DMS 273 treated with DMSO at 0.1 percent for 48 hours (cell line): ENCODE results near the gene GPC6.
A peak's percentile ranks its signal among the peaks of the same experiment; 100 is the strongest.
"Not testable (repeated sequence)": the region's sequence is repeated elsewhere in the genome, so short reads cannot be mapped to it uniquely, and the experiment has no call there.

Experiments
- DNase-seq: peaks from one replicate; lab custom pipeline; 2025; lab: John Stamatoyannopoulos, UW

GPC6 gene

DNA sequence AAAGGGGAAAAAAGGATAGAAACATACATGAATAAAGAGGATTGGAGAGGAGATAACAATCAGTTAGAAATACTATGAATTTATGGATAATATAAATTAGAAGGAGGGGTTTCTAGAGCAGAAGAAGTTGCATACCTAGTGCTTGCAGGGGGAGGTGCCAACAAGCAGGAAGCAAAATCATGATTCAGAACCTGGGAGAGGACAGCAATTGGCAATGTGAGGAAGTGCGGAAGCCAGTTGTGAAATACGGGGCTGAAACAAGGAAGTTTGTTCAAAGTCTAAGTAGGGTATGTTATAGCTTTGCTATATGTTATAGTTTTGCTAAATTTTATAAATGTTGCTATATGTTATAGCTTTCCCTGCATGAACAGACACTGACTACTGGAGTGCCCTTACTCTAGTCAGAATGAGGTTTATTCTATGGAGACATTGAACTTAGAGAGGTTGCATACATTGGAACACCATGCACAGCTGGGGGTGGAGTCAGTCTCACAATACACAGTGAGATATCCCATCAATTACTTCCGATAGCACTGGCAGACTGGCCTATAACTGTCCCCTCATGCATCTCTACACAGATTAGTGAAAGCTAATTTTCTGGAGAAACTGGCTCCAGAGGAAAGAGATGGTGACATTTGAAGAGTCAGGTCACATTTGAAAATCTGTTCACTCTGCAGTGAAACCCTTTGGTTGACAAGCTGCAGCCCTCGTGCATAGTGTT, 92.1 kb downstream of the GPC6 start:
- DNase-seq, result no peak

DNA sequence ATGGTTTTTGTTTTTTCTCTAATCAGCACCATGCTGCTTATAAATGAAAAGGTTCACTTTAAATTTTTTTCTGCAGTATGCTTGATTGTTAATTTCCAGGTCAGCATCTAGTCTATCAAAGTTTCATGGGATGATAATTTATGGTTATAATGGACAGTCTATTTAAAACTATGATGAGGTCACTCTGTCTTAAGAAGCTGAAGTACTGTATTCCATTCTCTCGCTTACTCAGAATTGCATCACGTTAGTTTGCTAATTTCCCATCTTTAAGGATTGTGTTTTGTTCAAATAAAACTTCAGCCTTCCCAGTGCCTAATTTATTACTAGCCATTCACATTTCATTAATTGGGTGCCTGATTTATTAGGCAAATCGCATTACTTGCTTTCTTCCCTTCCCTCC, 94.3 kb downstream of the GPC6 start:
- DNase-seq, result no peak

DNA sequence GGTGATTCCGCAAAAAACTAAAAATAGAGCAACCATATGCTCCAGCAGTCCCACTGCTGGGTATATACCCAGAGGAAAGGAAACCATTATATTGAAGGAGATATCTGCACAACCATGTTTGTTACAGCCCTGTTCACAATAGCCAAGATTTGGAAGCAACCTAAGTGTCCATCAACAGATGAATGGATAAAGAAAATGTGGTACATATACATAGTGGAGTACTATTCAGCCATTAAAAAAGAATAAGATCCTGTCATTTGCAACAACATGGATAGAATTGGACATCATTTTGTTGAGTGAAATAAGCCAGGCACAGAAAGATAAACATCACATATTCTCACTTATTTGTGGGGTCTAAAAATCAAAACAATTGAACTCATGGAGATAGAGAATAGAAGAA, 97.3 kb downstream of the GPC6 start:
- not testable (repeated sequence) for DNase-seq

DNA sequence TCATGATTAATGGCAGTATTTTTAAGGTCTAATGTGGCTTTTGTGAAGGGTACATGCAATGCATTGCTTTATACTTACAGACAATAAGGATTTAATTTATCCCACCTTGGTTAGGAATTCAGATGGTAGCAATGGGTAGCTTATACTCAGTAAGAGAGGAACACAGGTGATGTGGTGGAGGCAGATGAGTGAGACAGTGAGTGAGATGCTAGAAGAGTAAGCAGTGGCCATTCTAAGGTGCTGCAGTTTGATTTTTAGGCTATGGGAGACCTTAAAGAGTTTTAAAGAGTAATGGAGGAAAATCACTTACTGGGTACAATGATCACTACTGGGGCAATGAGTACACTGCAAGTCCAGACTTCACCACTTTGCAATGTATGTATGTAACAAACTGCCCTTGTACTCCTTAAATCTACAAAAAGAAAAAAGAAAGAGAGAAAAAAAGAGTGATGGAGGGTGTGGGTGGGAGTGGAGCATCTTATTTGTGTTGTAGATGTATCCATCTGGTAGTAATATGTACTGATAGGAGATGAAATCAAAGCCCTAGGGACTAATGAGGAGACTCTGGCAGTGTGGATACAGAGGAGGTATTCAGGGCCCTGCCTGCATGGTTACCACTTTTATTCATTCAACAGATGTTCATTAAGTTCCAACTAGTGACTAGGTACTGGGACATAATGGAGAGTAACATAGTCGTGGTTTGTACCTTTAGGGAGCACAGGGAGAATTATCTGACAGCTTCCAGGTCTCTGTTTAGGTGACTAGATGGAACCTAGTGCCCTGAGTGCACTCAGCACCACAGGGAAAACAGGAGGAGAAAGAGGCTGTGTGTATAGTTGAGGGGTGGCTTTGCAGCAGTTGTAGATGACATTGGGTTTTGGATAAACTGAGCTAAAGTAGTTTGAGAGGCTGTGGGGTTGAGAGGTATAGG, 99.0 kb downstream of the GPC6 start:
- DNase-seq, result no peak

DNA sequence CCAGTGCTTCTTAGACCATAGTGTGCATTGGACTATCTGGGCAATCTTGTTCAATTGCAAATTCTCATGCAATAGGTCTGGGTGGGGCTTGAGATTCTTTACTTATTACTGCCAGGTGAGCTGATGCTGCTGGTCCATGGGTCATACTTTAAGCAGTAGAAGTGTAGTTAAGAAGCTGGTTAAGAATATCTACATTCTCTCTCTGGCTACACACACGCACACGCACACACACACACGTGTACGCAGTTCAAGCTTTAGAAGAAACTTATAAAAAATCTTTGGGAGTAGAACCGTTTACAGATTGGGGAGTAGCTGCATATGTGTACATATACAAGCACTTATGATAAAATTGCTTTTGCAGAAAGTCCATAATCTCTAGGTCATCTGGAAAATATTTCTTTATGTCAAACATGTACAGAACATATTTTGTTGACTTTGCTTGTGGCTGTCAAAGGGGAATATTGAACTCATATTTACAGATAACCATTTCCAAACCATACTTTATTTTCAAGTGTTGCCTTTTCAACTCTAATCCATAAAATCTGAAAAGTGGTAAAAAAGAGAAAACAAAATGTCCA, 99.7 kb downstream of the GPC6 start:
- no peak for DNase-seq

DNA sequence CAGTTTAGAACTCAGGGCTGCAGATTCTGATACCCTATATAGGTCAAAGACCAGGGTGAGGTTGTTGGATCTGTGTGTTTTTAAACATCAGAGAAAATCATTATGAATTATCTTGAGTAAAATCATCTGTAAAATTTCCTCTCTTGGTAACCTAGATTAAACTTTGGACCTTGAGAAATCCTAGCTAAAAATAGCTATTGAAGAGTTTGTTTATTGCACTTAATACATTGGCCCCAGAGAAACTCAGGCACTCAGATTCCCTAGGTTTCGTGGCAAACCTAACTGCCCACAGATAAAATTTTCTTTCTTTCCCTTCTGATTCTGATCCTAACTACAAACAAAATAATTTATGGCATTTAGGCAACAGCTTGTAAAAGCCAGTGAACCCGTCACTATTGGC, 102.3 kb downstream of the GPC6 start:
- DNase-seq, result no peak

DNA sequence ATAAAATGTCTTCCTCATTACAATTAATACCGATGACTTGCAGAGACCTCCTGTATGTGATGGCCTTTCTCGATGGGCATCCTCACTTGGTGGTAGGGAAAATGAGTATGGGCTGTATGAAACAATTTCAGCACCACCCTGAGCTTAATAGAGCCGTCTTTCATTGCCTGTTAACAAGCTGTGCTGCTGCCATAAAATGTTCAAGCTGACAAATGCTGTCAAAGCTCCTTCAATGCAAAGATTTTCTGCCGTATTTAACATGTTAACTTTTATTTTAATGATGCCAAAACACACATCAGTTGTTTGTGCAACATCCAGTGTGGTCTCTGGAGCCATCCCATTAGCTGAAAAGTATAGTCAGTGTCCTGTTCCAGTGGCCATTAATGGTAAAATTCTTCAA, 110.1 kb downstream of the GPC6 start:
- no peak for DNase-seq

DNA sequence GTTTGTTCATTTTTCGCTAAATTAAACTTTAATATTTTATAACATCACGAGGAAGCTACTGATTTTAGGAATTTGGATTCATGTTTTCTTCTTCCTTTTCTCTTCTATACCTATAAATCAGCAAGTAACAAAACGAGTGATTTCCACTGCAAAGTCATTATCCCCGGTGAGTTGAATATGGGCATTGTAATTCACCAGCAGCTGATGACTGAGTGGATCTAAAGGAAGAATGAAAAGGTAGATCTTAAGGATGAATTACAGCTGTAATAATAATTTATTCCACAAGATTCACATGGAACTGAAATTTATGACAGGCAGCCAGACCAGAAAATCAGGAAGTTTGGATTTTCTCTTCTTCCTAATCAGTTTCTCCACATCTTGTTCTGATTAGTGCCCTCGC, 111.4 kb downstream of the GPC6 start:
- no peak for DNase-seq

DNA sequence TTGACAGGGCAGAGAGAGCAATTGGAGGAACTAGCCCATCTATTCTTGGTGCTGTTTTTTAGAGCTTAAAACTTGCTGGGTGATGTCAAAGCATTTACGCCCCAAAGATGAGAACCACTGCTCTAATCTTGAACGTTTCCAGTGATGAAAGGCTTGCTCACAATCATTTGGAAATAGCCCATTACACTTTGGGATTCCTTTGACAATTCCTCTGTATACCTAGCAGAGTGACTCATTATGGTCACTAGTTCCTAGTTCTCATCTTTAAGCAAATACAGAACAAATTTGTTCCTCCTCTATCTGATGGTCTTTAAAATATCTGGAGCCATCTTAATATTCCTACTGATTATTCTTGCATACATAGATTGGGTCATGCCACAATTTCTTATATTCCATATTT, 112.3 kb downstream of the GPC6 start:
- DNase-seq, result no peak

DNA sequence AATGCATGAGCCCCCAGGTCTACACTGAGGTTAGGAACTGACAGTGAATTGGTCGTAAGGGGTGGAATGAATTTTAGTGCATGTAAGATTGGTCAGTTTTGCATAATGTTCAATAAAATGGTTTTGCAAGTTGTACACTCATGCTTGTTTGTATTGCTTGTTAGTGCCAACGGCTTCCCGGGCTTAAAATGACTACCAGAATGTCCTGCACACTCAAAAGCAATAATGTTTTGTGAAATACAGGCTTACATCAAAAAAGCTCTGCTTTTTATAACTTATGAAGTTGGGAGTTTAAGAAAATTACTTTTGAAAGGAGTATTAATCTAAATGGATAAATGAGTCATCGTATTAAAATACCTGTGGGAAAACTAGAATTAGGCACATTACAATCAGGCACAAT, 112.9 kb downstream of the GPC6 start:
- no peak for DNase-seq

DNA sequence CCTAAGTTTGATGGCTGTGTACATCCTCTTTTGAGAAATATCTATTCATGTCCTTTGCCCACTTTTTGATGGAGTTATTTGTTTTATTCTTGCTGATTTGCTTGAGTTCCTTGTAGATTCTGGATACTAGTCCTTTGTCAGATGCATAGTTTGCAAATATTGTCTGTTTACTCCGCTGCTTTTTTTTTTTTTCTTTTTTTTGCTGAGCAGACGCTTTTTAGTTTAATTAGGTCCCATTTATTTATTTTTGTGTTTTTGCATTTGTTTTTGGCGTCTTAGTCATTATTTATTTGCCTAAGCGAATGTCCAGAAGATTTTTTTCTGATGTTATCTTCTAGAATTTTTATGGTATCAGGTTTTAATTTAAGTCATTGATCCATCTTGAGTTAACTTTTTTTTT, 114.9 kb downstream of the GPC6 start:
- no peak for DNase-seq

DNA sequence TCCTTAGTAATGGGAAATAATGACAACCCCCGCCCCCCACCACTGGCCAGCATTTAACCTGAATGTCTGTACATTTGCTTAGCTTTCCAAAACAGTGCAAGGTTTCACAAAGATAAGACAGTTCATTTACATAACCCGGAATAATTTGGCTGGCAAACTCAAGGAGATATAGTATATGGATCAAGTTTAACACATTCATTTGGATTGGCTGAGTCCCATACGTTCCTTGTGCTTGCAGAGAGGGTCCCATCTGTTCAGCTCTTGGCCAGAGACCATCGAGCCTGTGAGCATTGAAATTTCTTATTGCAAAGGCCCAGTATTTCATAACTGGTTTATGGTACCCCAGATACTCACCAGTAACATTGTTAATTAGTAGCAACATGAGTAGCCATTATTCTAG, 116.5 kb downstream of the GPC6 start:
- peak; percentile 85 for DNase-seq

DNA sequence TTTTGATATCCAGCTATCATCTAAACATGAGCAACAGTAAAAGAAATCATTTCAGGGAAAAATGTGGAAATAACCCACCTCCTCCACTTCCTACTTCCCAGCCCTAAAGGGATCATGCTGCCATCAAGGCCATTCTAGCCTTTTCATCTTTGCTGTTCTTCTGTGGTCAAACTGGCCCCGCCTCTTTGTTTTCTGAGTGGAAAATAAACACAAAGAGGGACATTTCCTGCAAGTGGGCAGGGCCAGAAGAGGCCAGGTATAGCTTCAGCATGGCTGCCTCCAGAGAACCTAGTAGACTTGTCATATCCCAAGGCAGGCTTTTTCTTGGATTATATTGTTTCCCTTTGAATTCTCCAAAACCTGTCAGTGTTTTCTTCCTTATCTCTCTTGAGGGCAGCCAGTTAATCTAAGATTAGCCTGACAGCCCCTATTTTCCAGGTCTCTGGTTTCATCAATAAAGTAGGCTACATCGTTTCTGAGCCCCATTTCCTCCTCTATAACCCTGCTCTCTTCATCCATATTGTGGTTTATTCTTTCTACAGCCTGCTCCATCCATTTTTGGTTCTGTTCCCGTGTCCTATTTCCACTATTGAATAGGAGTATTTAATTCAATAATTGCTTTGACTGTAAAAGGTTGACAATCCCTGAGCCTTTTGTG, 117.6 kb downstream of the GPC6 start:
- no peak for DNase-seq

DNA sequence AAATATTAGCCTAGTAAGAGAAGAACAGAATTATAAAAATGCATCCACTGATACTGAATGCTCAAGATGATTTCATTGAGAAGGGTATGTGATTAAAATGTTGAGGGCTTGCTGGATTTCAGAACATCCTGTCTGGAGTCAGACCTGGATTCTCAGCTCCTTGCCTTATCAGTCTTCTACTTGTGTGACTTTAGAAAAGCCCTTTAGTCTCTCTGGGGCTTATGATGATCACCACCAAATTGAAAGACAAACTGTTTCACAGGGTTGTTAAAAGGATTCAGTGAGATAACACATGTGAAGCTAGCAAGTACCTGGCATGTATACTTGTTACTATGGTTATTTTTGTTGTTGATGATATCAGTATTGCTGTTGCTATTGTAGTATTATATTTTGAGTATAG, 118.4 kb downstream of the GPC6 start:
- no peak for DNase-seq

DNA sequence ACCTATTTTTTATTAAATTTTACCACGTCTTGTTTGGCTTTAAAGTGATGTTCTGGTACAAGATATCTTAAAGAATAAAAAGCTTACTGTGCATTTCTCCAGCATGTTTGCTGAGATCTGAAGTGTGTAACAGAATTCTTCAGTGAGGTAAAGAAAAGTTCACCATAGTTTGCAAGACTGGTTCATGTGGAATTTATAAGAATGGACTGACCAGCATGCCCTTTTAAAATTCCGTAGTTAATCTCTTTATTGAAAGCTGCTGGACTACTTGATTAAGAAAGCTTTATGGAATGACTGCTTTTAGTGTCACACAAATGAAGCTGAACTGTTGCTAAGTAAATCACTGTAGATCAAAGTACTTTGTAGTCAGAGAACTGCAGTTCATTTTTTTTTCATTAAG, 119.2 kb downstream of the GPC6 start:
- no peak for DNase-seq

DNA sequence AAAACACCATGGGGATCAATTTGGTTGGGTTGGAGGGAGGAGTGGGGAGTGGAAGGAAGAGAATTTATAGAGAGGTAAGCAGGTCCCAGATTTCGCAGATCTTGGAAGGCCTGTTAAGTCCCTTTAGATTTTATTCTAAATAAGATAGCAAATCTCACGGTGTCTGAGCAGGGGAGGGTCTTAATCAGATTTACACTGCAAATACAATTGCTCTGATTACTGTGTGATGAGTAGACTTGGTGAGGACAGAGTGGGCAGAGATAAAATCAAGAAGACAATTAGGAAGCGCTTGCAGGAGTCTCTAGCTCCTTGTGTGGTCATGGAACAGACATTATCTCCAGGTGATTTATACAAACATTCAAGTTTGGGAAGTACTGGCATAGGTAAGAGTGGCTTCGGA, 126.0 kb downstream of the GPC6 start:
- DNase-seq, result no peak

DNA sequence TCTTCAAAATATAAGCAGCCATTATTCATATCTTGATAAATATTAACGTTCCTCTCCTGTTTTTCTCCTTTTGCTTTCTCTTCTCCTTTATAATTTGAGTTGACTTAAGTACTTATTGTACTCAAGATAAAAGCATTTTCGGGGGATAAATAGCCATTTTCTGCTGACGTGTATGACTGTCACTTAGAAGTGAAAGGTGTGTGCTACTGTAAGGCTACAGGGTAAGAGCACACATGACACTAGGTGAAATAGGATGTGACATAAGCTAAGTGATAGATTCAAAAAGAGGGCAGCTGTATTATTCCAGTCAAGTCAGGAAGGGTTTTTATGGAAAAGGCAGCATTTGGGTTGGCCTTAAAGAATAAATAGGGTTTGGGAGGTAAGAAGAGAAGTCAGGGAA, 128.5 kb downstream of the GPC6 start:
- no peak for DNase-seq

DNA sequence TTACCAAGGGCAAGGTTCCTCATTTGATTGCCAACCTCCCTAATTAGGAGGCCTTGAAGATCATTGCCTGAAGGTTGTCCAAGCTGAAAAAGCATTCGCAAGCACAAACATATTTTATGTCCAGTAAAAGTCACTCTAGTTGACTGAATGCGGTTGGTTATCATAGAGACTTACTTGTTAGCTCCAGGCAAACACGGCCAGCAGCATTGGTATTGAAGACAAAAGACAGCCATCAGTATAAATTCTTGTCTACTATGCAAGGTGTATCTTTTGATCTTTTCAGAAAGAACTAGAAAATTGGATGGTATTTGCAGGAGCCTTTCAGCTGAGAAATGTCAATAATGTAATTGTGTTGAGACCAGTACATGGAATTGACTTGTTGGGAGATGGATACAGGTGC, 129.9 kb downstream of the GPC6 start:
- DNase-seq, result no peak

DNA sequence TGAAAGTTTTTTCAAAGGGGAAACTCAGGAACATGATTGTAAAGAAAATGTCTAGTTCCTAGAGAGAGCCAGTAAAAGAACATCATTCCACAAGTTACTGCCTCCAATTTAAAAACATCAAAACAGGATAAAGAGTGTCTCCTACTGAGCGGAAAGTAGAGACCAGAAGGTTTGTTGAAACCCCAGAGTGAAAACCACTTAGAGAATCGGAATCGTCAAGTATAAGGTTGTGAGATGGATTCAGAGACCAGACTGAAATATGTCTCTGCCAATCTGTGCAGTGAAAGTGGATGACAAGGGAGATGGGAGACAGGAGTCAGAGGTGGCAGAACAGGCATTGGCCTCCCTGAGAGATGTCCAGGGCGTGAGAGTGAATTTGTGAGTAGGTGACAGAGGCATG, 133.4 kb downstream of the GPC6 start:
- no peak for DNase-seq

DNA sequence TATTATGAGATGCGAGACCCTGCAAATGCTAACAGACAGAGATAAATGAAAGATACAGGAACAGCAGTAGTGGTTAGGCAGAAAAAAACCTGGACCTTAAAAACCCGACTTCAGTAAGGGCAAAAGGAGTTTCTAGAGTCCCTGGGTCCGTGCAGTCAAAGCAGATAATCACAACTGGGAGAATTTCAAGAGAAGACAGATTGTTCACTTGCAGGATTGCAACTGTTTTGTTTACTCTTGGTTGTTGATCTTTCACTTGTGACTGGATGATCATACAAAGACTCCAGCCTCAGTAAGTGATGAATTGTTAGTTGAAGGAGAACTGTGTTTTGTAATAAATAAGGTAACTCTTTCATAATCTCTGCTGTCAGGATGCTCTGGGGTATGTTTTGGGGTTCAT, 135.1 kb downstream of the GPC6 start:
- no peak for DNase-seq

DNA sequence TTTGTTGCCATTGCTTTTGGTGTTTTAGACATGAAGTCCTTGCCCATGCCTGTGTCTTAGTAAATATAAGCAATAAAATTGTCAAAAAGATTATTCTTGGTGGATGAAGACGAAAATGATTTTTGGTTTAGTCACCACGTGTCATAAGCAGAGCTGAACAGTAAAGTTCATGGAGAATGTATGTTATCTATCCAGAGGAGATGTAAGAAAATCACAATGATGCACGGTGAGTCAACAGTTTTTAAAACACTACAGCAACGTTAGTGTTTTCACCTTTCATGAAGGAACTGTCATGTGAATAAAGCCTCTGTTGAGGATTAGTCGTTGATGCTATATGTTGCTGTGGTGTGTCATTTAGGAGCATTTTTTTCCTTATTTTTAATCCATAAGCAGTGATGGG, 137.6 kb downstream of the GPC6 start:
- DNase-seq, result no peak

DNA sequence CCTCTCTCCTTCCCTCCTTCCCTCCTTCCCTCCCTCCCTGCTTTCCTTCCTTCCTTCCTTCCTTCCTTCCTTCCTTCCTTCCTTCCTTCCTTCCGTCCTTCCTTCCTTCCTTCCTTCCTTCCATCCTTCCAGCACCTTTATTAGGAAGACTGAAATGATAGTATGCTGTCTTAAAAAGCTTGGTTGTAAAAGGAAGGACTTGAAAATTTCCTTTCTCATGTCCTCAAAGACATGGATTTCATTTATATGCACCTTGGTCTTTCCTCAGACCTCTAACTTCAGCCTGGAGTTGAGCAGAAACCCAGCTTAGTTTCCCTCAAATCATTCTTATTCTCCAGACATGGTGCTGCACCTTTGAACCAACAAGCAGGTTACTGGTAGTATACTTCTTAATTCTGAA, 141.7 kb downstream of the GPC6 start:
- no peak for DNase-seq

DNA sequence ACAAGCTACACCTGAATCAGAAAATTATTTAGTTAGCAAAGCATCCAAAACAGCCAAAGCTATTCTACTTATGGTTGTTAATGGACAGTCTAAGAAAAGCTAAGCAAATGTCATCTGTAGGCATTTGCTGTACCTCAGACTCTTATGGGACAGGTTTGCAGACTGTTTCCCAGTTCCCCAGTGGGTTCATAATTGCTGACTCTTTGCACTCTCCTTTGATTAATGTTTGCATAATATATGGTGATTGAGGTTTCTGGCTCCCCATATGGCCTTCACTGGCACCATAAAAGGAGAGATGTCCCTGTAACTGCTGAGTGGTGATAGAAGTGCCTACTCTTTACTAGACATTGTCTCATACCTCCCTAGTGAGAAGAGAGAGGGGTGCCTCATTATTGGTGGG, 142.1 kb downstream of the GPC6 start:
- DNase-seq, result peak; percentile 1
